NCI-H526 (cell line): ENCODE measurements around the gene MRPL50.
"Not testable (repeated sequence)": the region's sequence is repeated elsewhere in the genome, so short reads cannot be mapped to it uniquely, and the experiment has no call there.

ENCODE experiments used
- DNase-seq, 2 experiments: peaks; one replicate each; lab custom pipeline; 2025; lab: John Stamatoyannopoulos, UW

MRPL50 gene

DNA sequence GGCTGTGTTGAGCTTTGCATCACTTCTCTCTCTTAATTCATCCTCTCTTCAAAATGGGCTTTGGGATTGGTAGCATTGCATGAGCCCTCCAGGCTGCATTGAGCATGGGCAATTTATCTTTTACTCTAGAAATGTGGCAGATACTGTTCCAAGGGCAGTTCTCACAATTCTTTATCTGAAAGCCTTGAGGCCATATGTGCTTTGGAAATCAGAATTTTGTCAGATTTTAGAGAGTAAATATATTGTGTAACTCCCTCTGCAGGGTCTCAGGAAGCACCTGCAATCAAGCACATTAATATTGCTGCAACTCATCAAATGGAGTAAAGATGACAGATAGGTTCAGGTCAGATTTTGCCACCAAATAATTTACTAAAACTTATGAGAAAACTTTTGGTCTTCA is 19.6 kb upstream of the MRPL50 start:
- no peak for DNase-seq

DNA sequence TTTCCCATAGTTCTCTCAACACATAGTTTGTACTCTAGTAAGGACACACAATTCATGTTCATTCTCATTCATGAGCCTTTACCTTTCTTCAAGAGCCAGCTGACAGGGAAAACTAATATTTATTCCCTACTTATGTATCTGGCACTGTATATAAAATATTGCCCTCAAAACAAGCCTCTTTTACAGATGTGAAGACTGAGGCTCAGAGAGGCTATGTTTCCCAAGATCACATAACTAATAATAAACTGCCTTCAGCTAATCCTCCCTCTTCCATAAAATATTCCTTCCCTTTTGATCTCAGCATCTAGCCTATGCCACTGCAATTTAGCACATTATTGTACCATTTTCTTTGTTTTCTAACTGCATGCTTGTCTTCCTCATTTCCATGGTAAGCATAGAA is 19.0 kb upstream of the MRPL50 start:
- DNase-seq: no peak

DNA sequence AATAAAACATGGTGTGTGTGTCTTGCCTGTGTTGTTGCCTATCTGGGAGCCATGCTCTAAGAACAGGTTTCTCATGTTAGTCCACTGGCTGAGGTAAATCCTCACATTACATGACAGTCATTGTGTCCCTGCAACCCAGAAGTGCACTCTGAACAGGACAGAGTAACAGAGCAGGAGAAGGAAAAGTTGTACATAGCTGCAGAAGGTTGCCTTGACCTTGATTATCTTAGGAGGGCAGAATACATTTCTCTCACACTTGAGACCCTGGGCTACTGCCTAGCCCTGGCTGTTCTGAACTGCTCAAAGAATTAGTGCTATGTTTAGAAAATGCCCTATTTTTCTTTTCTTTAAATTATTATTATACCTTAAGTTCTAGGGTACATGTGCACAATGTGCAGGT is 17.2 kb upstream of the MRPL50 start:
- no peak for DNase-seq

DNA sequence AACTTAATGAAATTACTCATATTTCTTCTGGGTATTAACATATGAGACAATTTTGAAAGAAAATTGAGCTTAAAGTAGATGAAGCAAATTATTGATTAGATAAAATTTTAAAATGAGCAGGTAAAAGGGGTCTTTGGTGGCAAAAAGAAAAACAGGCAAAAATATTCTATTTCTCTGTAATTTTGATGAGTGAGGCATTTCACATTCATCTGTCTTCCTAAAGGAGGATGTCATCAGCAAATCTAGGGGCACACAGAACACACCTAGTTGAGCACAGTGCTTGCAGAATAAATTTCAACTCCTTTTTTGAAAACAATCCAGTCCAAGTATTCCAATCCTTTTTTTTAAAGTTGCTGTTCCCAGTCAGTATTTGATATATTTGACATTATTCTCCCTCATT is 16.4 kb upstream of the MRPL50 start:
- DNase-seq: no peak

DNA sequence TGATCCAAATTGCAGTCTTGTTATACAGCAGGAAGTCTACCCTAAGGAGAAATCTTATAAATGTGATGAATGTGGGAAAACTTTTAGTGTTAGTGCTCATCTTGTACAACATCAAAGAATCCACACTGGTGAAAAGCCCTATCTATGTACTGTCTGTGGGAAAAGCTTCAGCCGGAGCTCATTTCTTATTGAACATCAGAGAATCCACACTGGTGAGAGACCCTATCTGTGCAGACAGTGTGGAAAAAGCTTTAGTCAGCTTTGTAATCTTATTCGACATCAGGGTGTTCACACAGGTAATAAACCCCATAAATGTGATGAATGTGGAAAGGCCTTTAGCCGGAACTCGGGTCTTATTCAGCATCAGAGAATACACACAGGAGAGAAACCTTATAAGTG is 10.7 kb upstream of the MRPL50 start:
- no peak for DNase-seq

DNA sequence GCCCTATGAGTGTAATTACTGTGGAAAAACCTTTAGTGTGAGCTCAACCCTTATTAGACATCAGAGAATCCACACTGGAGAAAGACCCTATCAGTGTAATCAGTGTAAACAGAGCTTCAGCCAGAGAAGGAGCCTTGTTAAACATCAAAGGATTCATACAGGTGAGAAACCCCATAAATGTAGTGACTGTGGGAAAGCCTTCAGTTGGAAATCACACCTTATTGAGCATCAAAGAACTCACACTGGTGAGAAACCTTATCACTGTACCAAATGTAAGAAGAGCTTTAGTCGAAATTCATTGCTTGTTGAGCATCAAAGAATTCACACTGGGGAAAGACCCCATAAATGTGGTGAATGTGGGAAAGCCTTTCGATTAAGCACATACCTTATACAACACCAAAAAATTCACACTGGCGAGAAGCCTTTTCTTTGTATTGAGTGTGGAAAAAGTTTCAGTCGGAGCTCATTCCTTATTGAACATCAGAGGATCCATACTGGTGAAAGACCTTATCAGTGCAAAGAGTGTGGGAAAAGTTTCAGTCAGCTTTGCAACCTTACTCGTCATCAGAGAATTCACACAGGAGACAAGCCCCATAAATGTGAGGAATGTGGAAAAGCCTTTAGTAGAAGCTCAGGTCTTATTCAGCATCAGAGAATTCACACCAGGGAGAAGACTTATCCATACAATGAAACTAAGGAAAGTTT is 10.1 kb upstream of the MRPL50 start:
- DNase-seq: no peak

DNA sequence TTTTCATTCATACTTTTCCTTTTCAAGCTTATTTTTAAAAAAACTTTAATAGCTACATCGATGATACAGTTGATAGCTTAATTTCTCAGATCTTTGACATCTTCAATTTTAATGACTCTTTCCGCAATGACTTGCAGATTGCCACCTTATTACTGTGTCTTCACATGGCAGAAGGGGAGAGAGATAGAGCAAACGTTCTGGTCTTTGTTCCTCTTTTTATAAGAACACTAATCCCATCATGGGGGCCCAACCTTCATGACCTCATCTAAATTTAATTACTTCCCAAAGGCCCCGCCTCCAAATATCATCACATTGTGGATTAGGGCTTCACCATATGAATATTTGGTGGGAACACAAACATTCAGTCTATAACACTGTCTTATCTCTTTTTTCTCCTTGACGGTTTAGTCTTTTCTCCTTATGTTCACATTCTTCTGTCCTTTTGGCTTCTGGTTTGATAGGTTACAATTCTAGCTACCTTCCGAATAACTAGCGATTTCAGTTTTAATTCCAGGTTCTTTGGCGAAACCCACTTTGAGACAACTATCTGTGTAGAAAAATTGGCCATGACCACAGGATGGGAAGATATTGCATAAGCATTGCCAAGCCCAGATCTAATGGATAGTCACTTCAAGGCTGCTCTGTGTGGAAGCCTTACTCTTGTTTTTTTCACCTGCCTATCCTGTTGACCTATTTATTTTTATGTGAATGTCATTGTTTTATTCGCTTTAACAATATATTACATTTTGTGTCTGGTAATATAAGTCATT is 5.3 kb upstream of the MRPL50 start:
- no peak for DNase-seq

DNA sequence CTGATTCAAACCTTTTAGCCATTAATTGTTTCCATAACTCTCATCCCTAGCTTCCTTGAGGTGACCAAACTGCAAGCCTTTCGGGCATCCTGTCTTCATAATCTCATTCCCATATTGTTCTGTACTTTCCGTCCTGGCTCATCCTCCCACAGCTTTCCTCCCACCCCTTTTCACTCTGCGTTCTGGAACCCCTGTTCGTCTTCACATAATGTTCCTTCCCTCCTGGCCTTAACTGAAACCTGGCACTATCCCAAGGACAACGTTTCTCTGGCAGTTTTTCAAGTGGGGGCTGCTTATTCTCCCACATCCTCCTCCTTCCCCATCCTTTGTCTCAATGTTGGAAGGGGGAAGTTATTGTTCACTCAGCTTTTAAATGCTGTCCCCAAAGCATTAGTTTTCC is 1.7 kb upstream of the MRPL50 start:
- no peak for DNase-seq

DNA sequence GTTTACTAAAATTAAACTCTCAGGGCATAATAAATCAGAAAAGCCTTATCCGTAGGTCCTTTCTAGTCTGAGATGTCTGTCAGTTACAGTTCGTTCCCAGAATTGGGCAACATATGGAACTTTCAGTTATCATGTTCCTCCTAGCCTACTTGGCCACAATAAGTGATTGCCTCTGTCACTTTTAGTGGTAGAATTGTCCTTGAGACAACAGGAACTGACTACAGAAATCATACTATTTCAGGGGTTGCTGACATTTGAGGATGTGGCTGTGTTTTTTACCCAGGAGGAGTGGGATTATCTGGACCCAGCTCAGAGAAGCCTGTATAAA is 1.2 kb upstream of the MRPL50 start:
- no peak for DNase-seq

DNA sequence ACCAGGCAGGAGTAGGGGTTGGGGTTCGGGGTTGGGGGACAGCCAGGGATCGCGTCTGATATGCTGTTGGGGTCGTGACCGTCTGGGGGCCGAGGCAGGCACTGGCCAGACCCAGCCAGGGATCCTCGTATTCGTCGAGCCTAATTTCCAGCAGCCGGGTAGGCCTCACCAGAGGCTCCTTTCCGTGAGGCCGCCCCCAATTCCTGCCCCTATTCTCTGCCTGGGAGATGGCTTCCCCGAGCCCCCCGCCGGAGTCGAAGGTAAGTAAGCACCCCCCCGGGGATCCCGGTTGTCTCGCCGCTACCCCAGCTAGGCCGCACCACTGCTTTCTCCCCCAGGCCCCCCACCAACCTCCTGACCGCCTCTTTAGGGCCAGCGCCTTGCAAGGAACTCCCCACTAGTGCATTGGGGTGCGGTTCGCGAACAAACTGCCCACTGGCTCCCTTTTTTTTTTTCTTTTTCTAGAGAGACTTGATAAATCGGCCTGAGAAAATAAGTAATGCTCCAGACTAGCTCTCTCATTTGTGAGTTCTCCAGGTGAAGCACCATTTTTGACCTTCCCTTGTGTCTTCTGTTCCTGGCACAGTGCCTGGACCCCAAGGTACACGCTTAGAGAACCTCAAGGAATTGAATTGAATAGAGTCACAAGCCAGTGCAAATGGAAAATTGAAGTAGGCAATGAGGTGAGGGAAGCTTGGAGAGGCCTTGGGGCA is 668 bp upstream of the MRPL50 start:
- DNase-seq: no peak

DNA sequence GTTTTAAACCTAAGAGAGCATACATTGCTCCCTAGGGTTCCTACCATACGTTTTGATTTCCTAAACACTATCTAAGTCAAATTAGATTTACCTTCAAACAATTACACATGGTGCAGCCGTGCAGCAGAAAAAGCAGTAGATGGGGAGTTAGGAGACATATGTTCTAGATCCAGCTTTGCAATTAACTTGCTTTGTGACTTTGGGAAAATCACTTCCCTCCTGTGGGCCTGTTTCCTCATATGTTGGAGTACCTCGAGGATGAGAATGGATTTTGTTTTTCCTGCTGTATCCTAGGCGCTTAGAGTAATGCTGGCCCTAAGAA is 711 bp downstream of the MRPL50 start:
- DNase-seq: peak in 1 of 2 experiments; percentile 21

DNA sequence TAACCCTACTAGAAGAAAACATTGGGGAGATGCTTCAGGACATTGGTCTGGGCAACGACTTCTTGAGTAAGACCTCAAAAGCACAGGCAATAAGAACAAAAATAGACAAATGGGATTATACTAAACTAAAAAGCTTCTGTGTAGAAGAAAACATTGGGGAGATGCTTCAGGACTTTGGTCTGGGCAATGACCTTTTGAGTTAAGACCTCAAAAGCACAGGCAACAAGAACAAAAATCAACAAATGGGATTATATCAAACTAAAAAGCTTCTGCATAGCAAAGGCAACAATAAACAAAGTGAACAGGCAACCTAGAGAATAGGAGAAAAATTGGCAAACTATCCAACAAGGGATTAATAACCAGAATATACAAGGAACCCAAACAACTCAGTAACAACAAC is 3.7 kb downstream of the MRPL50 start:
- no peak for DNase-seq

DNA sequence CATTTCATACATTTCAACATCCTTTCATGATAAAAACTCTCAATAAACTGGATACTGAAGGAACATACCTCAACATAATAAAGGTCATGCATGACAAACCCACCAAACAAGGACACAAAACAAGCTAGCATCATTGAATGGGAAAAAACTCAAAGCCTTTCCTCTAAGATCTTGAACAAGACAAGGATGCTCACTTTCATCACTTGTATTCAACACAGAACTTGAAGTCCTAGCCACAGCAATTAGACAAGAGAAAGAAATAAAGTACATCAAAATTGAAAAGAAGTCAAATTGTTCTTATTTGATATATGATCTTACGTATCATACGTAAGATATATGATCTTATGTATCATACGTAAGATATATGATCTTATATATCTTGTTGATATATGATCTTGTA is 5.3 kb downstream of the MRPL50 start:
- no peak for DNase-seq

DNA sequence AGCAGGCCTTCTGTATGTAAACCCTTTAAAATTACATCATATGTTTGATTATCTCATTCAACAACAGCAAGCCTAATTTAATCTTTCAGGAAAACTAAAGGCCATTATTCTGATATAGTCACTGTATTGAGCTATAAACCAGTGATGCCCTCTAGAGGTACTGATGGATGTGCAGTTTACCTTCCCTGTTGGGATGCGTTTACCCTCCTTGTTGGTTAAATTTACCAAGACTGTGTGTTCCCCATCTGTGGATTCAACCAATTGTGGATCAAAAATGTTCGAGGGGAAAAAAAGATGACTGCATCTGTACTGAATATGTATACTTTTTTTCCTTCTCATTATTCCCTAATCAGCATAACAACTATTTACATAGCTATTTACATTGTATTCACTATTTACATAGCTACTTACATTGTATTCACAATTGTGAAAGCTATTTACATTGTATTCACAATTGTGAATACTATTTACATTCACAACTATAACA is 9.9 kb downstream of the MRPL50 start:
- DNase-seq: peak in 1 of 2 experiments; percentile 11

DNA sequence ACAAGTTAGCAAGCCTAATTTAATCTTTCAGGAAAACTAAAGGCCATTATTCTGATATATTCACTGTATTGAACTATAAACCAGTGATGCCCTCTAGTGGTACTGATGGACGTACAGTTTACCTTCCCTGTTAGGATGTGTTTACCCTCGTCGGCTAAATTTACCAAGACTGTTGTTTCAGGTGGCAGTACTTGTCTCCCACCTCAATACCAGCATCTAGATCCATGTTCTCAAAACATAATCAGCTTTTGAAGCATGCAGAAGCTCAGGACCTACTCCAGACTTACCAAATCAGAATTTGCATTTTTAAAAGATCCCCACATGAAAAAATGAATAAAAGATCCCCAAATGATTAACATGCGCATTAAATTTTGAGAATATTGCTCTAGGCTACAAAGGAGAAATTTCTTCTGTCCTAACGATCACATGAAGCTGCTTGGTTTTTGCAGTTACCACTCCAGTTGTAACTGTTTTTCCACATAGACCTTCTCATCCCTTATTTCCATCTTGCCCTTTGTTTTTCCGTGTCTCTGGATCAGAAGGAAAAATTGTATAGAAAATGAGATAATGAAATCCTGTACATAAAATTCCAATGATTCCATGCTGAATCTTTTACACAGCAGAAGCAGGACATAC is 10.4 kb downstream of the MRPL50 start:
- DNase-seq: peak; percentile 1 to 58

DNA sequence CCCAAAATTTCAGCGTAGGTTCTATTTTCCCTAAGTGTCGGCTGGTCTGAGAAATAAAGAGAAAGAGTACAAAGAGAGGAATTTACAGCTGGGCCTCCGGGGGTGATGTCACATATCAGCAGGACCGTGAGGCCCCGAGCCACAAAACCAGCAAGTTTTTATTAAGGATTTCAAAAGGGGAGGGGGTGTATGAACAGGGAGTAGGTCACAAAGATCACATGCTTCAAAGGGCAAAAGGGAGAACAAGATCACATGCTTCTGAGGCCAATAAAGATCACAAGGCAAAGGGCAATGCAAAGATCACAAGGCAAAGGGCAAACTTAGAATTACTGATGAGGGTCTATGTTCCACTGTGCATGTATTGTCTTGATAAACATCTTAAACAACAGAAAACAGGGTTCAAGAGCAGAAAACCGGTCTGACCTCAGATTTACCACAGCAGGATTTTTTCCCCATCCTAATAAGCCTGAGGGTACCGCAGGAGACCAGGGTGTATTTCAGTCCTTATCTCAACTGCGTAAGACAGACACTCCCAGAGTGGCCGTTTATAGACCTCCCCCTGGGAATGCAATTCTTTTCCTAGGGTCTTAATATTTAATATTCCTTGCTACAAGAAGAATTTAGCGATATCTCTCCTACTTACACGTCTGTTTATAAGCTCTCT is 13.4 kb downstream of the MRPL50 start, which contains the start of gene BAAT:
Gene BAAT, minus strand, starts transcription at position 134 of the 664 bp plus-strand sequence. CDS start 13,602 bp downstream, outside the sequence.
- DNase-seq: not testable (repeated sequence)

DNA sequence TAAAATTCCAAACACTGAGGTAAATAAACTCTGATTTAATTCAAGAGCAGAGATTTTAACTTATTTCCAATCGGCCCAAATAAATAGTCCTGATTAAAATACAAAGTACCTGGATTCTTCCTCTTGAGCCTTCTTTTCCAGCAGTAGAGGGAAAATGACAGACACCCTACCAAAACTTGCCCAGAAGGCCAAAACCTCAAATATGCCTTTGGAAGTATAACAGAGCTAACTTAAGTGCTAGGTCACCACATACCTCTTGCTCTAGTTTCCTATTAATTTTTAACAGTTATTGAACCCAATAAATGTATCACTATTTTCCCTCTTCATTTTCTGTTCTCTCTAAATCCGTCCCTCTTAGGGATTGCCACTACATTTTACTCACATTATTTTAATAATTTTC is 15.1 kb downstream of the MRPL50 start:
- DNase-seq: no peak

DNA sequence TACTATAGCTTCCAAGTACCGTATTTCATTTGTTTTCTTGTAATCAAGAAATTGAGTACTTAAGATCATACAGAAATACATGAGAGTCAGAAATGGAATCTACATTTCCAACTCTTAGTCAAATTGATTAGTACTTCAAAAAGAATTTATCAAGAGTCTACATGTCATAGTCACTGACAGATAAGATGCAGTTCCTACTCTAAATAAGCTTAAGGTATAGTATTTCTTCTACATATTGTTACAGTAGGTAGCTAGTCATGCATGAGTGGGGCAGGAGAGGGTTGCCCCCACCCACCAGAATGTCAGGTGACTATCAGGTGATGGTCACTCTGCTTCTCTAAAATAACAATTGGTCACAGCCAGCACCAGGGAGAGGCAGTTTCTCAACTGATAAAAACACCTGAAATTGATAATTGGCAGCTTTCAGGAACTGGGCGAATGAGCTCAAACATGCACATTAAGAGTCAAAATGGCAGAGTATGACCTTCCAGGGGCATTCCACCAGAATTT is 16.5 kb downstream of the MRPL50 start:
- no peak for DNase-seq

DNA sequence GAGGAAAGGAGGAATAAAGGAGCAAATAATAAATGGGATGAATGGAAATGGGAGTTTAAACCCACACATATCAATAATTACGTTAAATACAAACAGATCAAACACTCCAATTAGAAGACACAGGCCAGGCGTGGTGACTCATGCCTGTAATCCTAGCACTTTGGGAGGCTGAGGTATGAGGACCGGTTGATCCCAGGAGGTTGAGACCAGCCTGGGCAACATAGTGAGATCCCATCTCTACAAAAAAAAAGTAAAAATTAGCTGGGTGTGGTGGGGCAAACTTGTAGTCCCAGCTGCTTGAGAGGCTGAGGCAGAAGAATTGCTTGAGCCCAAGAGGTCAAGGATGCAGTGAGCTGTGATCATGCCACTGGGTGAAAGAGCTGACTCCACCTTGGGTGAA is 17.3 kb downstream of the MRPL50 start:
- no peak for DNase-seq

DNA sequence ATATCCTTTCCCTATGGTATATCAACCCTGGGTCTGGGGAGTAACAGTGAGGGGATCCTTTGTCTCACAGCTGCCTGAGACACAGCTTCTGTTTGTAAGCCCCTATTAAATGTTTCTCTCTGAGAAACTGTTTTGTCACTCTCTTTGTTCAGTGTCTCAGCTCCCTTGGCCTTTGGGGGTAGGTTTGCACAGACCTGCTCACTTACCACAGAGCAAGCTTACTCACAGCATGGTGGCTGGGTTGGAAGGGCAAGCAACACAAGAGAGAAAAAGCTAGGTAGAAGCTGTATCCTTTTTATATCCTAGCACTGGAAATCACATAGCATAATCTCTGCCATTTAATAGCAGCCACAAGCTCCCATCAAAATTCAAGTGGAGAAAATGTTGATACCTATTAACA is 18.1 kb downstream of the MRPL50 start:
- DNase-seq: no peak

DNA sequence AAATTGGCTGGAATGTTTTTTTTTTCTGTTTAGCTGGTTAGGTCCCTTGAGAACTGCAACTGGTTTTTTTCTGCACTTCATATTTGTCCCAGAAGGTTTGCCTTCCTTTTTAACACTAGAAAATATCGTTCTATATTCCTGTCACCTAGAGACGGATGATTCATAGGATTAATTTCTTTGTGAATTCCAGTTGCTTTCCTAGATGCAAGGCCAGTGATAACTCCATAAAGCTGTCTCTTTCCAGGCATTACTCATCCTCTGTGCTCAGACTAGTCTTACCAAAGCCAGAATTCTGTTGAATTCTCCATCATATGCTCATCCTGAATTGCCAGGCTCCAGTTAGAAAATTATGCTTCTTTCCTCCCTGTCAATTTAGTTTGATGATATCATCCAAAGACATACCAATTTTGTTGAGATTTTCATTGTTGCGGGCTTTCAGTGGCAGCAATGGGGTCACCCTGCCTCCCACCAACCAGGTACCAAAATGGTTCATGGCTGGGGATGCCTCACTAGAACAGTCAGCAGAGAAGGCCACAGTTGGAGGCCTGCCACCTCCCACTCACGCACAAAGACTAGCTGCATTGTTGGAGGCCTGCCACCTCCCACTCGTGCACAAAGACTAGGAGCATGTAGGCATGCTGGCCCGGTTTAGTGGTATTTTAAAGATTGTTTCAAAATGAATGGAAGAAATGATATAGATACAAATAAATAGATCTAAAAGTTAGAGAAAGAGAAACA is 22.1 kb downstream of the MRPL50 start:
- DNase-seq: no peak
